ENCODE measurements around the gene ADPRH. TPM values are rescaled to one million over a fixed set of nuclear protein-coding genes. Genes with fewer than 3 reads are reported as not detected.
"Not testable (repeated sequence)": the region's sequence is repeated elsewhere in the genome, so short reads cannot be mapped to it uniquely, and the experiment has no call there.

ADPRH gene
- total RNA-seq, 1 donor from 2014 or later = 6.0 TPM

DNA sequence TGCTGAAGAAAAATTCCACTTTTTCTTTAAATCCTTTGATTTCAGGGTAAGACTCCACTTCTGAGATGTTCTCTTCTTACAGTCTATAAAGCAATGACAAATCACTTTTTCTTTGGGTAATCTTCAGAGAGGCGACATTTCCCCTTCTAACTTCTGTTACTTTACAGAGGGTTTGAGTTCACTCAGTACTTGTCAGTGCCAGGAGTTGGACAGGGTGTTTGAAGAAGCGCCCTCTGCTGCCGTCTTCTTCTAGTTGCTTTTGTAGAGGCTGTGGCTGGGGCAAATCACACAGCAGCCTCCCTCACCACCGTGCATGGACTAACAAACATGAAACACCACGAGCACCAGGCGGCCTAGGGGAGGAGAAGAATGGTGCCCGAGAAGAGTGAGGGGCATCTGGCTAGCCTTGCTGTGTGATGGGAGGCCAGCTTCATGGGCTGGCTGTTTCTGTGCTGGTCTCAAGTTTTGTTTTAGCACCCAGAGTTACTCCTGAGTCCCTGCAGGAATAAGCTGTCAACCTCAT is 19.8 kb upstream of the ADPRH start, which contains the start of gene CD80:
Gene CD80, minus strand, starts transcription at position 174 of the 523 bp plus-strand sequence. CDS start 1,886 bp downstream, outside the sequence.
- DNase-seq (ENCODE audit: low read depth) = no peak
- TF ChIP-seq, protein P1, sequence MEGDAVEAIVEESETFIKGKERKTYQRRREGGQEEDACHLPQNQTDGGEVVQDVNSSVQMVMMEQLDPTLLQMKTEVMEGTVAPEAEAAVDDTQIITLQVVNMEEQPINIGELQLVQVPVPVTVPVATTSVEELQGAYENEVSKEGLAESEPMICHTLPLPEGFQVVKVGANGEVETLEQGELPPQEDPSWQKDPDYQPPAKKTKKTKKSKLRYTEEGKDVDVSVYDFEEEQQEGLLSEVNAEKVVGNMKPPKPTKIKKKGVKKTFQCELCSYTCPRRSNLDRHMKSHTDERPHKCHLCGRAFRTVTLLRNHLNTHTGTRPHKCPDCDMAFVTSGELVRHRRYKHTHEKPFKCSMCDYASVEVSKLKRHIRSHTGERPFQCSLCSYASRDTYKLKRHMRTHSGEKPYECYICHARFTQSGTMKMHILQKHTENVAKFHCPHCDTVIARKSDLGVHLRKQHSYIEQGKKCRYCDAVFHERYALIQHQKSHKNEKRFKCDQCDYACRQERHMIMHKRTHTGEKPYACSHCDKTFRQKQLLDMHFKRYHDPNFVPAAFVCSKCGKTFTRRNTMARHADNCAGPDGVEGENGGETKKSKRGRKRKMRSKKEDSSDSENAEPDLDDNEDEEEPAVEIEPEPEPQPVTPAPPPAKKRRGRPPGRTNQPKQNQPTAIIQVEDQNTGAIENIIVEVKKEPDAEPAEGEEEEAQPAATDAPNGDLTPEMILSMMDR (conservative IDR thresholded peaks at IDR 0.05; ENCODE audit: low read depth, low read length) = peak; percentile 43
- H3K4me3 ChIP-seq (ENCODE audit: low read depth, low read length) = no peak within 1 kb of the TSS

DNA sequence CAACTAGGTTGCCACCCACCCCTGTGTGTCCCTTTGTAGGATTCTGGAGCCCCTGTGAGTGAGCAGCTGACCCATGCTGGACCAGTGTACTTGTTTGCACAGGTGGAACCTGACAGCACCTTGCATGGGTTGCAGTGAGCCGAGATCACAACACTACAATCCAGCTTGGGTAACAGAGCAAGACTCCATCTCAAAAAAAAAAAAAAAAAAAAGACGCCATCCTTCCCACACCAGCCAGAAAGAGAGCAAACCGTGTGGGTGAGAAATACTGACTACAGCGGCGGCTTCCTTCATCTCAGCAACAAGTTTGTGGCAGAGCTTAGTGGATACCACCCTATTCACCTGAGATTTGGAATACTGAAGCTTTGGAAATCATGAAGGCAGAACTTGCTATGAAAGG is 19.1 kb upstream of the ADPRH start:
- no peak overlapping the region for H3K4me3 ChIP-seq (ENCODE audit: low read depth, low read length)
- TF ChIP-seq, protein P1 (conservative IDR thresholded peaks at IDR 0.05; ENCODE audit: low read depth, low read length) = no peak
- no peak for DNase-seq (ENCODE audit: low read depth)

- DNase-seq (ENCODE audit: low read depth) = no peak
- TF ChIP-seq, protein P1 (conservative IDR thresholded peaks at IDR 0.05; ENCODE audit: low read depth, low read length) = no peak
- H3K4me3 ChIP-seq (ENCODE audit: low read depth, low read length) = no peak overlapping the region
Measured at GRCh38 chr3:119562307-119562961, 16.9 kb upstream of the ADPRH start.

- not testable (repeated sequence) for DNase-seq (ENCODE audit: low read depth); H3K4me3 ChIP-seq (ENCODE audit: low read depth, low read length)
Measured at GRCh38 chr3:119563334-119563733, 16.0 kb upstream of the ADPRH start.

GRCh38 chr3:119569156-119569555 is 10.1 kb upstream of the ADPRH start:
- TF ChIP-seq, protein P1 (conservative IDR thresholded peaks at IDR 0.05; ENCODE audit: low read depth, low read length) = no peak
- DNase-seq (ENCODE audit: low read depth) = no peak
- H3K4me3 ChIP-seq (ENCODE audit: low read depth, low read length) = no peak overlapping the region

GRCh38 chr3:119570229-119570628 is 9.1 kb upstream of the ADPRH start:
- TF ChIP-seq, protein P1 (conservative IDR thresholded peaks at IDR 0.05; ENCODE audit: low read depth, low read length) = no peak
- DNase-seq (ENCODE audit: low read depth) = no peak

DNA sequence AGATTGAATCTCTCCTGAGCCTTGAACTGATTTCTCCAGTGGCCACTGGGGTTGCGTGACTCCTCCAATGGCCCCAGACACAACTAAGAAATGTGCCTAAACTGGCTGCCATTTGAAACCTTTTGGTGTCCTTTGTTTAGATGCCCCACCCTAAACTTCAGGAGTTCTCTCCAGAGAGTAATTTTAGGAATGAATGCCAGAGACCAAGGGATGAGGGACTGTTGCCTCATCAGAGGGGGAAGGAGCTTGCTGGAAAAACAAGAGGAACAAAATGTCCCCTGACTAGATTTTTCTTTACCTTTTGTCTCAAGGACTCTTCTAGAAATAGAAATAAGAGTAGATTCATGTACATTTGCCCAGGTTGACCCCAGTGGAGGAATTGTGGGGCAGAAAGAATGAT is 8.1 kb upstream of the ADPRH start:
- TF ChIP-seq, protein P1 (conservative IDR thresholded peaks at IDR 0.05; ENCODE audit: low read depth, low read length) = no peak
- no peak overlapping the region for H3K4me3 ChIP-seq (ENCODE audit: low read depth, low read length)
- DNase-seq (ENCODE audit: low read depth) = no peak

More at GRCh38 chr3:119570229-119570628, 9.1 kb upstream of the ADPRH start:
- H3K4me3 ChIP-seq (ENCODE audit: low read depth, low read length) = no peak overlapping the region
